Fibroblast of lung (primary cell): ENCODE measurements around the gene CNN1.

ENCODE experiments used
- EZH2 ChIP-seq: IDR thresholded peaks from 2 replicates; pipeline ENCODE4 v1.5.1; 2012; ENCODE audit warnings: low read length, control low read depth, mild to moderate bottlenecking; ENCODE audit errors: missing control alignments
- TF ChIP-seq, protein P1 (sequence below), 2 donors: IDR thresholded peaks in 1 of 2; conservative IDR thresholded peaks in 1 of 2; 1 replicate in 1 of 2; 2 replicates in 1 of 2; pipeline ENCODE4 v1.5.1; 2011 to 2012; ENCODE audit warnings: low read length in 2 of 2, control low read depth in 1 of 2, inconsistent platforms in 1 of 2, low read depth in 1 of 2, mild to moderate bottlenecking in 1 of 2

DNA sequence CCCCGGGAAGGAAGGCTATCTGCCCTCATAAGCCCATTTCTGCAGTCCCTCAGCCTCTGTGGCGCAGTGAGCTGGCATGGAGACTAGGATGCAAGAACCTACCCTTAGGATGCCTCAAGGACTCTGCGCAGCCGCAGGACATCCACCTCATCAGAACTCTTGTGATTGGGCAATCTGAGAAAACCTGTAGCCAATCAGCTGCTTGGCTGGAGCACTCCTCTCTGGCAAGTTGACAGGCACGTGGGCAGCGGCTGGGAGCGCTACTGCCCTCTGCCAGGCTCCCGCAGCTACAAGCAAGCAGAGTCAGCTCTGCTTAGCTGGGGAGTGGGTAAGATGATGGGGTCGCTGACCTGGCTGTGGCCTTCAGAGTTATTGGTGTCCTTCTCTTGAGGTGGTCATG is 8.2 kb upstream of the CNN1 start:
- TF ChIP-seq, protein P1, sequence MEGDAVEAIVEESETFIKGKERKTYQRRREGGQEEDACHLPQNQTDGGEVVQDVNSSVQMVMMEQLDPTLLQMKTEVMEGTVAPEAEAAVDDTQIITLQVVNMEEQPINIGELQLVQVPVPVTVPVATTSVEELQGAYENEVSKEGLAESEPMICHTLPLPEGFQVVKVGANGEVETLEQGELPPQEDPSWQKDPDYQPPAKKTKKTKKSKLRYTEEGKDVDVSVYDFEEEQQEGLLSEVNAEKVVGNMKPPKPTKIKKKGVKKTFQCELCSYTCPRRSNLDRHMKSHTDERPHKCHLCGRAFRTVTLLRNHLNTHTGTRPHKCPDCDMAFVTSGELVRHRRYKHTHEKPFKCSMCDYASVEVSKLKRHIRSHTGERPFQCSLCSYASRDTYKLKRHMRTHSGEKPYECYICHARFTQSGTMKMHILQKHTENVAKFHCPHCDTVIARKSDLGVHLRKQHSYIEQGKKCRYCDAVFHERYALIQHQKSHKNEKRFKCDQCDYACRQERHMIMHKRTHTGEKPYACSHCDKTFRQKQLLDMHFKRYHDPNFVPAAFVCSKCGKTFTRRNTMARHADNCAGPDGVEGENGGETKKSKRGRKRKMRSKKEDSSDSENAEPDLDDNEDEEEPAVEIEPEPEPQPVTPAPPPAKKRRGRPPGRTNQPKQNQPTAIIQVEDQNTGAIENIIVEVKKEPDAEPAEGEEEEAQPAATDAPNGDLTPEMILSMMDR (conservative IDR thresholded peaks at IDR 0.05 in 1 of 2, IDR thresholded peaks at IDR 0.05 in 1 of 2; ENCODE audit: low read depth in 1 of 2, low read length in 2 of 2), result peak; percentile 24 to 32
- TF ChIP-seq EZH2, result no peak
